HepG2 (cell line): ENCODE measurements around the gene CD7. TPM values are rescaled to one million over a fixed set of nuclear protein-coding genes. Genes with fewer than 3 reads are reported as not detected.

ENCODE experiments used
- AKAP8 ChIP-seq: sonication (generic); formaldehyde crosslinking; IDR thresholded peaks from 2 replicates; pipeline ENCODE4 v1.5.1; 2020; ENCODE audit warnings: mild to moderate bottlenecking, missing genetic modification reagents
- E2F5 ChIP-seq: sonication (generic); formaldehyde crosslinking; conservative IDR thresholded peaks from 2 replicates; pipeline ENCODE4 v1.4.0; 2020; ENCODE audit warnings: missing genetic modification reagents
- ETV6 ChIP-seq: sonication (generic); formaldehyde crosslinking; conservative IDR thresholded peaks from 2 replicates; pipeline ENCODE4 v1.4.0; 2020; ENCODE audit warnings: missing genetic modification reagents
- HDAC2 ChIP-seq: sonication (generic); formaldehyde crosslinking; IDR thresholded peaks from 2 replicates; pipeline ENCODE4 v1.4.0; 2020; ENCODE audit warnings: missing genetic modification reagents
- HNF4A ChIP-seq: sonication (generic); formaldehyde crosslinking; IDR thresholded peaks from 2 replicates; pipeline ENCODE4 v1.4.0; 2020; ENCODE audit warnings: missing genetic modification reagents
- HNRNPUL1 ChIP-seq: fragments of 200-400 bp; formaldehyde crosslinking; IDR thresholded peaks from 2 replicates; pipeline ENCODE4 v1.6.1; 2017; ENCODE audit warnings: low read depth, mild to moderate bottlenecking, low read length, moderate library complexity
- HOXA5 ChIP-seq: sonication (generic); formaldehyde crosslinking; IDR thresholded peaks from 2 replicates; pipeline ENCODE4 v1.4.0; 2020; ENCODE audit warnings: missing genetic modification reagents
- KAT8 ChIP-seq: IDR thresholded peaks from 2 replicates; pipeline ENCODE4 v1.6.1; 2016; ENCODE audit warnings: missing genetic modification reagents, missing compliant biosample characterization
- KDM2A ChIP-seq: sonication (generic); formaldehyde crosslinking; IDR thresholded peaks from 2 replicates; pipeline ENCODE4 v1.4.0; 2020; ENCODE audit warnings: low read depth, missing genetic modification reagents, borderline replicate concordance
- MAX ChIP-seq: IDR thresholded peaks from 2 replicates; pipeline ENCODE4 v1.6.1; 2012; ENCODE audit warnings: inconsistent platforms
- MTA1 ChIP-seq: sonication (generic); formaldehyde crosslinking; IDR thresholded peaks from 2 replicates; pipeline ENCODE4 v1.4.0; 2020; ENCODE audit warnings: missing genetic modification reagents, mild to moderate bottlenecking, borderline replicate concordance
- MTA3 ChIP-seq: sonication (generic); formaldehyde crosslinking; IDR thresholded peaks from 2 replicates; pipeline ENCODE4 v1.4.0; 2020; ENCODE audit warnings: missing genetic modification reagents
- RORA ChIP-seq: sonication (generic); formaldehyde crosslinking; IDR thresholded peaks from 2 replicates; pipeline ENCODE4 v1.5.0; 2020; ENCODE audit warnings: mild to moderate bottlenecking, missing genetic modification reagents, moderate library complexity
- SALL1 ChIP-seq: sonication (generic); formaldehyde crosslinking; IDR thresholded peaks from 2 replicates; pipeline ENCODE4 v1.8.0; 2022; ENCODE audit warnings: mild to moderate bottlenecking, missing genetic modification reagents
- TRIM24 ChIP-seq: sonication (generic); formaldehyde crosslinking; IDR thresholded peaks from 2 replicates; pipeline ENCODE4 v1.8.0; 2022; ENCODE audit warnings: mild to moderate bottlenecking, missing genetic modification reagents
- U2AF2 ChIP-seq: fragments of 200-400 bp; formaldehyde crosslinking; IDR thresholded peaks from 2 replicates; pipeline ENCODE4 v1.6.1; 2017; ENCODE audit warnings: low read depth, mild to moderate bottlenecking, low read length
- ZBED4 ChIP-seq: sonication (generic); formaldehyde crosslinking; IDR thresholded peaks from 2 replicates; pipeline ENCODE4 v1.4.0; 2020; ENCODE audit warnings: missing genetic modification reagents, borderline replicate concordance
- ZBTB1 ChIP-seq: sonication (generic); formaldehyde crosslinking; IDR thresholded peaks from 2 replicates; pipeline ENCODE4 v1.4.0; 2020; ENCODE audit warnings: missing genetic modification reagents, borderline replicate concordance
- ZBTB8A ChIP-seq: sonication (generic); formaldehyde crosslinking; IDR thresholded peaks from 2 replicates; pipeline ENCODE4 v1.4.0; 2020; ENCODE audit warnings: mild to moderate bottlenecking, low read depth, missing genetic modification reagents, borderline replicate concordance
- ZNF136 ChIP-seq: sonication (generic); formaldehyde crosslinking; IDR thresholded peaks from 2 replicates; pipeline ENCODE4 v1.8.1; 2022; ENCODE audit warnings: low read depth, mild to moderate bottlenecking, moderate library complexity, missing genetic modification reagents
- ZNF33B ChIP-seq: sonication (generic); formaldehyde crosslinking; IDR thresholded peaks from 2 replicates; pipeline ENCODE4 v1.5.1; 2020; ENCODE audit warnings: mild to moderate bottlenecking, missing genetic modification reagents
- ZNF34 ChIP-seq: sonication (generic); formaldehyde crosslinking; IDR thresholded peaks from 2 replicates; pipeline ENCODE4 v1.4.0; 2020; ENCODE audit warnings: mild to moderate bottlenecking, missing genetic modification reagents, borderline replicate concordance
- ZNF460 ChIP-seq: sonication (generic); formaldehyde crosslinking; IDR thresholded peaks from 2 replicates; pipeline ENCODE4 v1.5.1; 2020; ENCODE audit warnings: missing genetic modification reagents, mild to moderate bottlenecking, borderline replicate concordance
- ZNF710 ChIP-seq: sonication (generic); formaldehyde crosslinking; IDR thresholded peaks from 2 replicates; pipeline ENCODE4 v1.5.0; 2020; ENCODE audit warnings: mild to moderate bottlenecking, missing genetic modification reagents, borderline replicate concordance
- polyA plus RNA-seq, 8 experiments: library from polyadenylated mRNA; depleted of rRNA in 3 of 8; stranded (reverse) in 7 of 8; unstranded in 1 of 8; fragments of >200 nt; fragmentation: Illumina TruSeq in 4 of 8; extraction: Trizol in 4 of 8; gene quantifications; 2 replicates each; pipeline versions ENCODE4 v1.2.1 to v1.2.3, GENCODE V29; 2011 to 2016; ENCODE audit warnings: low read depth in 4 of 8, missing spikeins in 1 of 8, mixed read lengths in 1 of 8; ENCODE audit not compliant: insufficient read depth in 1 of 8
- total RNA-seq, 5 experiments: library from RNA; depleted of rRNA; stranded (reverse); fragments of >200 nt; fragmentation: Illumina TruSeq; extraction: Trizol; gene quantifications; 2 replicates each; pipeline ENCODE4 v1.2.3, GENCODE V29; 2016; ENCODE audit warnings: low read depth in 1 of 5

The CD7 gene
- total and polyA plus RNA-seq, 2 of the 13 experiments (the other 11 are each of a cell fraction or from before 2014, with no cell fraction given): 67.6 to 76.4 TPM

GRCh38 chr17:82320140-82320840, 2.9 kb upstream of the CD7 start (continued):
- TF ChIP-seq MAX (peak; percentile 28; the same call in 1 of the 2 replicates), ZNF136 (CRISPR knock-in tag) (no peak), HOXA5 (CRISPR knock-in tag) (0 out of 2 replicates have a peak, but pooled peaks have one; percentile 20), HDAC2 (CRISPR knock-in tag) (no peak), U2AF2 (no peak), HNRNPUL1 (no peak), ZNF460 (CRISPR knock-in tag) (peak; percentile 23; the same call in 1 of the 2 replicates), KAT8 (0 out of 2 replicates have a peak, but pooled peaks have one; percentile 21), HNF4A (CRISPR knock-in tag) (peak; percentile 64), MTA3 (CRISPR knock-in tag) (no peak), E2F5 (CRISPR knock-in tag) (no peak), ZBTB8A (no peak), ZNF710 (CRISPR knock-in tag) (peak; percentile 61; the same call in 1 of the 2 replicates), KDM2A (CRISPR knock-in tag) (peak; percentile 72), ZNF33B (CRISPR knock-in tag) (no peak), ZBTB1 (no peak), SALL1 (CRISPR knock-in tag) (peak; percentile 67), MTA1 (CRISPR knock-in tag) (peak; percentile 63; the same call in 1 of the 2 replicates), ZNF34 (no peak), ETV6 (CRISPR knock-in tag) (no peak), TRIM24 (CRISPR knock-in tag) (no peak), AKAP8 (CRISPR knock-in tag) (no peak; the same call in 1 of the 2 replicates), RORA (CRISPR knock-in tag) (no peak), ZBED4 (peak; percentile 82; the same call in 1 of the 2 replicates)
